ENCODE measurements around the gene FCN2.

FCN2 gene

GRCh38 chr9:134908524-134909309, 28.1 kb downstream of the FCN2 start:
- no peak for DNase-seq (ENCODE audit: low spot score)
- FAIRE-seq, result no peak

- no peak for DNase-seq (ENCODE audit: low spot score)
- no peak for FAIRE-seq
Observed at GRCh38 chr9:134909511-134910481, 29.2 kb downstream of the FCN2 start.

- FAIRE-seq, result no peak
- DNase-seq (ENCODE audit: low spot score), result no peak
Observed at GRCh38 chr9:134912126-134912840, 31.7 kb downstream of the FCN2 start.

GRCh38 chr9:134913041-134913712, 32.6 kb downstream of the FCN2 start:
- no peak for DNase-seq (ENCODE audit: low spot score)
- FAIRE-seq, result no peak

- no peak for FAIRE-seq
- DNase-seq (ENCODE audit: low spot score), result no peak
Observed at GRCh38 chr9:134913713-134914500, 33.3 kb downstream of the FCN2 start.

- DNase-seq (ENCODE audit: low spot score) (no peak), FAIRE-seq (no peak)
Observed at GRCh38 chr9:134914501-134914834, 33.9 kb downstream of the FCN2 start.

- FAIRE-seq (no peak), DNase-seq (ENCODE audit: low spot score) (no peak)
Observed at GRCh38 chr9:134915046-134915985, 34.7 kb downstream of the FCN2 start.

GRCh38 chr9:134916161-134916665, 35.6 kb downstream of the FCN2 start:
- DNase-seq (ENCODE audit: low spot score) (no peak), FAIRE-seq (no peak)

GRCh38 chr9:134917431-134918373, 37.1 kb downstream of the FCN2 start, which contains the start of gene FCN1:
FCN1 (minus strand) TSS chr9:134917912; CDS start chr9:134917871, 41 bp downstream.
- DNase-seq (ENCODE audit: low spot score) (no peak), FAIRE-seq (no peak)

GRCh38 chr9:134918646-134919045, 38.0 kb downstream of the FCN2 start:
- no peak for DNase-seq (ENCODE audit: low spot score)
- no peak for FAIRE-seq

GRCh38 chr9:134919303-134919702, 38.7 kb downstream of the FCN2 start:
- DNase-seq (ENCODE audit: low spot score) (no peak), FAIRE-seq (no peak)

- DNase-seq (ENCODE audit: low spot score), result no peak
- no peak for FAIRE-seq
Observed at GRCh38 chr9:134922066-134922931, 41.7 kb downstream of the FCN2 start.

GRCh38 chr9:134922932-134923240, 42.3 kb downstream of the FCN2 start:
- FAIRE-seq (no peak), DNase-seq (ENCODE audit: low spot score) (no peak)

GRCh38 chr9:134923466-134923865, 42.9 kb downstream of the FCN2 start:
- no peak for DNase-seq (ENCODE audit: low spot score)
- no peak for FAIRE-seq

- FAIRE-seq (no peak), DNase-seq (ENCODE audit: low spot score) (no peak)
Observed at GRCh38 chr9:134925011-134925511, 44.5 kb downstream of the FCN2 start.

- FAIRE-seq, result no peak
- no peak for DNase-seq (ENCODE audit: low spot score)
Observed at GRCh38 chr9:134928436-134929192, 48.0 kb downstream of the FCN2 start.
